Mesenchymal stem cell (in vitro differentiated cells and primary cell): ENCODE results near the gene ASPDH.

Source experiments
- DNase-seq: peaks from one replicate; pipeline ENCODE4 v3.0.0-alpha.2; 2013
- H2AFZ ChIP-seq: one replicate; pipeline ENCODE4 v1.6.1; 2013; ENCODE audit warnings: low read depth, mild to moderate bottlenecking, control low read depth, inconsistent platforms, low read length, moderate library complexity
- H2AK5ac ChIP-seq: 2 replicates; pipeline ENCODE4 v1.6.1; 2013; ENCODE audit warnings: low read length, moderate library complexity, mild to moderate bottlenecking, inconsistent platforms; ENCODE audit not compliant: severe bottlenecking
- H2BK120ac ChIP-seq: one replicate; pipeline ENCODE4 v1.6.1; 2013; ENCODE audit warnings: low read depth, mild to moderate bottlenecking, inconsistent platforms, low read length, moderate library complexity
- H2BK12ac ChIP-seq, 2 experiments: one replicate each; pipeline ENCODE4 v1.6.1; 2013; ENCODE audit warnings: inconsistent platforms in 2 of 2, low read length in 2 of 2, mild to moderate bottlenecking in 2 of 2, moderate library complexity in 2 of 2, control low read depth in 1 of 2
- H2BK15ac ChIP-seq: one replicate; pipeline ENCODE4 v1.6.1; 2013; ENCODE audit warnings: mild to moderate bottlenecking, low read depth, inconsistent platforms; ENCODE audit not compliant: poor library complexity, severe bottlenecking
- H2BK5ac ChIP-seq: 2 replicates; pipeline ENCODE4 v1.6.1; 2013; ENCODE audit warnings: low read depth, mild to moderate bottlenecking, low read length, control low read depth, inconsistent platforms; ENCODE audit not compliant: poor library complexity, severe bottlenecking
- H3K14ac ChIP-seq, 2 experiments: one replicate each; pipeline ENCODE4 v1.6.1; 2013; ENCODE audit warnings: inconsistent platforms in 2 of 2, low read length in 2 of 2, control low read depth in 1 of 2, mild to moderate bottlenecking in 1 of 2, moderate library complexity in 1 of 2
- H3K18ac ChIP-seq, 2 experiments: one replicate each; pipeline ENCODE4 v1.6.1; 2013; ENCODE audit warnings: inconsistent platforms in 2 of 2, low read length in 2 of 2, control low read depth in 1 of 2, low read depth in 1 of 2, mild to moderate bottlenecking in 1 of 2
- H3K23ac ChIP-seq, 2 experiments: one replicate each; pipeline ENCODE4 v1.6.1; 2013; ENCODE audit warnings: inconsistent platforms in 2 of 2, low read length in 2 of 2, mild to moderate bottlenecking in 2 of 2, moderate library complexity in 2 of 2, control low read depth in 1 of 2
- H3K27ac ChIP-seq: 2 replicates; pipeline ENCODE4 v1.5.1; 2013; ENCODE audit warnings: mild to moderate bottlenecking, moderate library complexity, low read length, control low read depth, inconsistent platforms; ENCODE audit not compliant: poor library complexity, severe bottlenecking
- H3K27me3 ChIP-seq, 2 experiments: 2 replicates each; pipeline versions ENCODE4 v1.6.1 to v1.7.0; 2013; ENCODE audit warnings: low read length in 2 of 2, mild to moderate bottlenecking in 2 of 2, moderate library complexity in 2 of 2, control low read depth in 1 of 2, inconsistent platforms in 1 of 2; ENCODE audit not compliant: control insufficient read depth in 1 of 2, insufficient read depth in 1 of 2
- H3K36me3 ChIP-seq, 2 experiments: 2 replicates each; pipeline versions ENCODE4 v1.6.1 to v1.7.0; 2013; ENCODE audit warnings: low read length in 2 of 2, control low read depth in 1 of 2, inconsistent platforms in 1 of 2, low read depth in 1 of 2, mild to moderate bottlenecking in 1 of 2; ENCODE audit not compliant: insufficient read depth in 2 of 2, control insufficient read depth in 1 of 2
- H3K4ac ChIP-seq, 2 experiments: one replicate each; pipeline ENCODE4 v1.6.1; 2013; ENCODE audit warnings: inconsistent platforms in 2 of 2, low read length in 2 of 2, mild to moderate bottlenecking in 2 of 2, moderate library complexity in 2 of 2, control low read depth in 1 of 2, low read depth in 1 of 2
- H3K4me1 ChIP-seq: 2 replicates; pipeline ENCODE4 v1.6.1; 2013; ENCODE audit warnings: low read depth, low read length, control low read depth; ENCODE audit not compliant: control insufficient read depth, insufficient read depth
- H3K4me2 ChIP-seq: 2 replicates; pipeline ENCODE4 v1.6.1; 2013; ENCODE audit warnings: low read length, mild to moderate bottlenecking, inconsistent platforms; ENCODE audit not compliant: poor library complexity, severe bottlenecking
- H3K4me3 ChIP-seq, 2 experiments: 2 replicates each; pipeline versions ENCODE4 v1.5.1 to v1.7.0; 2013; ENCODE audit warnings: low read length in 2 of 2, mild to moderate bottlenecking in 2 of 2, control low read depth in 1 of 2, low read depth in 1 of 2; ENCODE audit not compliant: insufficient read depth in 1 of 2
- H3K79me1 ChIP-seq: replicated peaks from 2 replicates; pipeline ENCODE4 v1.6.1; 2013; ENCODE audit warnings: mild to moderate bottlenecking, control low read depth, low read length, inconsistent platforms; ENCODE audit not compliant: poor library complexity, severe bottlenecking
- H3K9ac ChIP-seq: 2 replicates; pipeline ENCODE4 v1.7.0; 2013; ENCODE audit warnings: mild to moderate bottlenecking, low read length, moderate library complexity
- H3K9me3 ChIP-seq: 2 replicates; pipeline ENCODE4 v1.7.0; 2013; ENCODE audit warnings: mild to moderate bottlenecking, low read length; ENCODE audit not compliant: control insufficient read depth
- H4K8ac ChIP-seq: one replicate; pipeline ENCODE4 v1.6.1; 2013; ENCODE audit warnings: inconsistent platforms, mild to moderate bottlenecking, low read length, moderate library complexity
- H4K91ac ChIP-seq: one replicate; pipeline ENCODE4 v1.6.1; 2013; ENCODE audit warnings: mild to moderate bottlenecking, low read length, inconsistent platforms
- WGBS: methylation state at CpG from one replicate; pipeline ENCODE4 v1.1.7; 2013; ENCODE audit warnings: mixed read lengths; 5-methylcytosine and 5-hydroxymethylcytosine counted together

ASPDH gene

DNA sequence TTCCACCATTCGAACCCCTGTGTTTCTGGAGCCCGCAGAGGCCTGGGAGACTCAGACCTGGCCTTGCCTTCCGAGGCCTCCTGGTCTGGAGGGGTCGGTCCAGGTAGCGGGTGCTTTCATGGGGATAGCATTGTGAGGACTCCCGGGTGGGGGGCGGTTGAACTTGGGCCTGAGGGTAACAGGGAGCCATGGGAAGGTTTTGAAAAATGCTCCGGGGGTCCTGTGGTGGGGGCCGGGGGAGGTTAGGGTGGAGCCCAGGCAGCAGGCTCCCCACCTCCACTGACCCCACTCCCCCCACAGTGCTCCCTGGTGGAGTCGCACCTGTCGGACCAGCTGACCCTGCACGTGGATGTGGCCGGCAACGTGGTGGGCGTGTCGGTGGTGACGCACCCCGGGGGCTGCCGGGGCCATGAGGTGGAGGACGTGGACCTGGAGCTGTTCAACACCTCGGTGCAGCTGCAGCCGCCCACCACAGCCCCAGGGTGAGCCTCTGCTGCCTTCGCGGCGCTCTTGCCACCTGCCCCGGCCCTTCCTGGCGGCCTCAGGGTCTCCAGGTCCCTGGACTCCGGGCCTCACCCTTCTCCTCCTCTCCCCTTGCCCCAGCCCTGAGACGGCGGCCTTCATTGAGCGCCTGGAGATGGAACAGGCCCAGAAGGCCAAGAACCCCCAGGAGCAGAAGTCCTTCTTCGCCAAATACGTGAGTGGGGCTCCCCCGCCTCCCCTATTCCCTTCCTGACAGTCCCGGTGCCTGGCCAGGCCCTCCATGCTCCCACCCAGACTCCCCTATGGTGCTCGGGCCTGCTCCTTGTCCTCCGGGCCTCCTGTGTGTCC, 33.2 kb downstream of the ASPDH start:
- H2BK12ac ChIP-seq, result no peak overlapping the region
- no peak overlapping the region for H2BK5ac ChIP-seq
- no peak overlapping the region for H2AFZ ChIP-seq
- peaks cover 47% of the 10 kb centered on the region for H3K79me1 ChIP-seq
- WGBS, result 96% methylated on average over 34 of the region's 37 CpGs
- H3K27ac ChIP-seq, result no peak overlapping the region
- no peak overlapping the region for H3K4me2 ChIP-seq
- no peak overlapping the region for H4K91ac ChIP-seq
- H2BK15ac ChIP-seq, result no peak overlapping the region
- no peaks in the 10 kb centered on the region for H3K27me3 ChIP-seq
- peaks cover 13% of the 10 kb centered on the region for H3K4me1 ChIP-seq
- no peak overlapping the region for H3K18ac ChIP-seq
- no peak overlapping the region for H4K8ac ChIP-seq
- H2BK120ac ChIP-seq, result no peak overlapping the region
- H3K9me3 ChIP-seq, result no peaks in the 10 kb centered on the region
- H3K9ac ChIP-seq, result no peak overlapping the region
- DNase-seq, result no peak
- no peak overlapping the region for H2AK5ac ChIP-seq
- peaks cover 18 to 69% of the 10 kb centered on the region in 2 experiments for H3K36me3 ChIP-seq
- no peak overlapping the region for H3K23ac ChIP-seq
- no peak overlapping the region for H3K4me3 ChIP-seq
- no peak overlapping the region for H3K4ac ChIP-seq
- no peak overlapping the region for H3K14ac ChIP-seq

DNA sequence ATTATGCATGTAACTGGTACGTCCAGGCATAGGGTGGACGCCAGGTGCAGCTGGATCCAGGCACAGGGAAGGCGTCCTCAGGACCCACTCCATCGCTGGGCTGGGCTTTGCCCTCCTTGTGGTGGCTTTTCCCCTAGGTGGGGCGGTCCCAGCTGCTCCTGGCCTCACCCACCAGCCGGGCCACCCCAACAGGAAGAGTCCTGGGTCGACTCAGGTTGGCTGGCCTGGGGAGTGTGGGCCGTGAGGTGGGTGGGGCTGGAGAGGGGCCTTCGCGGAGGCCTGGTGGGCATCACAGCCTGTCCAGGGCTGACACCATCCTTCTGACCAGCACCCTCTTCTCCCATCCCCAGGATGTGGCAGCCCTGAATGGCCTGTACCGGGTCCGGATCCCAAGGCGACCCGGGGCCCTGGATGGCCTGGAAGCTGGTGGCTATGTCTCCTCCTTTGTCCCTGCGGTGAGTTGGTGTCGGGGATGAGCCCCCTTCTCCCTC, 33.9 kb downstream of the ASPDH start:
- Histone ChIP-seq H4K91ac (no peak overlapping the region), H3K9me3 (no peaks in the 10 kb centered on the region), H2BK12ac (no peak overlapping the region), H2AK5ac (no peak overlapping the region), H3K4me1 (peaks cover 13% of the 10 kb centered on the region), H3K27me3 (no peaks in the 10 kb centered on the region), H3K14ac (no peak overlapping the region), H3K4ac (no peak overlapping the region), H3K23ac (no peak overlapping the region), H3K4me3 (no peak overlapping the region), H3K79me1 (peaks cover 47% of the 10 kb centered on the region), H3K18ac (no peak overlapping the region), H3K9ac (no peak overlapping the region), H2BK15ac (no peak overlapping the region), H2BK5ac (no peak overlapping the region), H2AFZ (no peak overlapping the region), H3K4me2 (no peak overlapping the region), H2BK120ac (no peak overlapping the region), H3K27ac (no peak overlapping the region), H3K36me3 (peaks cover 18 to 63% of the 10 kb centered on the region in 2 experiments), H4K8ac (no peak overlapping the region)
- no peak for DNase-seq
- WGBS, result 97% methylated on average over 13 of the region's 16 CpGs

DNA sequence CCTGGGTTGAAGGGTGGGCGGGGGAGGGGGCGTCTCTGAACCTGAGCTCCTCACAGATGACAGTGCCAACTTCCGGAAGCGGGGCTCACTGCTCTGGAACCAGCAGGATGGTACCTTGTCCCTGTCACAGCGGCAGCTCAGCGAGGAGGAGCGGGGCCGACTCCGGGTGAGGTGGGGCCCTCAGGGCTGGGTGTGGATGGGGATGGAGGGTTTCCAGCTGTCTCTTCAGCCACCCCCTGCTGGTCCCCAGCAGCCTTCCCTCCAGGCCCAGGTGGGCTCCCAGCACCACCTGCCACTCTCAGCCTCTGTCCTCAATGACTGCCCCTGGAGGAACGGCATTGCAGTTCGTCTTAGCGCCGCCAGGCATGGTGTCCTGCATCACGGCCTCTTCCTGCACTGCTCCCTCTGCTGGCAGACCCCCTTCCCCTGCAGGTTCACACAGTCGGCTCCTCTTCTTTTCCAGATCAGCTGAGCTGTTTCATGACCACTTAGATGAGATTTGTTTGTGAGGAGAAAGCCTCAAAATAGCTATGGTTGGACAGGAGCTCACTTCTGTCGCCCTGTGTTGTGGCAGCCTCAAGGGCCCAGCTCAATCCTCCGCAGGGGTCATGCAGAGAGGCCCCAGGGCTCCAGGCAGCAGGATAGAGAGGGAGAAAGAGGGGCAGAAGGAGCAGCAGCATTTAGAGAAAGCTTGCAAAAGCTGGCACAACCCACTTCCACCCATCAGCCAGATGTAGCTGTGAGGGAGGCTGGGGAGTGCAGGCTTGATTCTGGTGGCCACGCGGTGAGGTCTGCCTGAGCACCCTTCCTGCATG, 34.6 kb downstream of the ASPDH start:
- Histone ChIP-seq H4K8ac (no peak overlapping the region), H3K4ac (no peak overlapping the region), H3K36me3 (peaks cover 18 to 59% of the 10 kb centered on the region in 2 experiments), H2BK5ac (no peak overlapping the region), H2AFZ (no peak overlapping the region), H3K27ac (no peak overlapping the region), H3K14ac (no peak overlapping the region), H2AK5ac (no peak overlapping the region), H3K9ac (no peak overlapping the region), H3K23ac (no peak overlapping the region), H3K4me1 (peaks cover 13% of the 10 kb centered on the region), H2BK15ac (no peak overlapping the region), H3K4me3 (no peak overlapping the region), H3K4me2 (no peak overlapping the region), H3K18ac (no peak overlapping the region), H3K9me3 (no peaks in the 10 kb centered on the region), H4K91ac (no peak overlapping the region), H3K79me1 (peaks cover 47% of the 10 kb centered on the region), H2BK12ac (no peak overlapping the region), H2BK120ac (no peak overlapping the region), H3K27me3 (no peaks in the 10 kb centered on the region)
- 93% methylated on average over 19 of the region's 19 CpGs for WGBS
- DNase-seq, result peak; percentile 27
